H7 (cell line): ENCODE data around the gene FBXO31. TPM values are rescaled to one million over a fixed set of nuclear protein-coding genes. Genes with fewer than 3 reads are reported as not detected.
"Not testable (repeated sequence)": the region's sequence is repeated elsewhere in the genome, so short reads cannot be mapped to it uniquely, and the experiment has no call there.

Experiments used
- DNase-seq: peaks from one replicate; pipeline ENCODE4 v3.0.0; 2012
- H3K27me3 ChIP-seq: 2 replicates; pipeline ENCODE4 v1.6.0; 2011; ENCODE audit warnings: mild to moderate bottlenecking, low read length; ENCODE audit not compliant: control insufficient read depth, insufficient read depth
- H3K36me3 ChIP-seq: replicated peaks from 2 replicates; pipeline ENCODE4 v1.5.1; 2011; ENCODE audit warnings: low read length; ENCODE audit not compliant: control insufficient read depth, insufficient read depth
- H3K4me3 ChIP-seq: 2 replicates; pipeline ENCODE4 v1.5.1; 2011; ENCODE audit warnings: low read depth, mild to moderate bottlenecking, control low read depth, low read length, moderate library complexity; ENCODE audit not compliant: insufficient read depth
- total RNA-seq: library from RNA; depleted of rRNA; stranded (reverse); fragments of >200 nt; shearing (Covaris generic); gene quantifications from 2 replicates; pipeline ENCODE4 v1.2.3, GENCODE V29; 2014

Gene FBXO31
- total RNA-seq, 1 experiment from 2014 or later, result 24.4 TPM

- H3K4me3 ChIP-seq, result no peak overlapping the region
- H3K36me3 ChIP-seq, result no peaks in the 10 kb centered on the region
- no peaks in the 10 kb centered on the region for H3K27me3 ChIP-seq
- no peak for DNase-seq
Observed at GRCh38 chr16:87366930-87367329, 16.6 kb downstream of the FBXO31 start.

DNA sequence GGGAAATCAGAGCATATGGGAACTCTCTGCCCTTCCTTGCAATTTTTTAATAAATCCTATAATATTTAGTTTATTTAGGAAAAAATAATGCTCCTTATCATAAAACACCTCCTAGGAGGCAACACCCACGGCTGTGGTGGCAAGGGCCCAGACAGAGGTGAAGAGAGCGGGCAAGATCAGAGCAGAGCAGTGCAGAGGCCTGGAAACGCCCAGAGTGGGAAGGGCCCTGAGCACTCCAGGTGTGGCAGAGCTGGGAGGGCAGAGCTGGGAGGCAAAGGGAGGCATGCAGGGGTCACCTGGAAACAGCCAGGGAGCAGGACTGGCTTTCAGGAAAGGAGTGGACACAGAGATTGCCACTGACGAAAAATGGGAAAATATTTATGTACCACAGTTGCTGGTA lies 17.3 kb downstream of the FBXO31 start:
- no peak for DNase-seq
- Histone ChIP-seq H3K36me3 (peaks cover 1% of the 10 kb centered on the region; the same call in 1 of the 2 replicates), H3K27me3 (no peaks in the 10 kb centered on the region), H3K4me3 (no peak overlapping the region)

- Histone ChIP-seq H3K4me3 (no peak overlapping the region), H3K27me3 (no peaks in the 10 kb centered on the region), H3K36me3 (peaks cover 2% of the 10 kb centered on the region)
- no peak for DNase-seq
Observed at GRCh38 chr16:87365021-87365713, 18.4 kb downstream of the FBXO31 start.

DNA sequence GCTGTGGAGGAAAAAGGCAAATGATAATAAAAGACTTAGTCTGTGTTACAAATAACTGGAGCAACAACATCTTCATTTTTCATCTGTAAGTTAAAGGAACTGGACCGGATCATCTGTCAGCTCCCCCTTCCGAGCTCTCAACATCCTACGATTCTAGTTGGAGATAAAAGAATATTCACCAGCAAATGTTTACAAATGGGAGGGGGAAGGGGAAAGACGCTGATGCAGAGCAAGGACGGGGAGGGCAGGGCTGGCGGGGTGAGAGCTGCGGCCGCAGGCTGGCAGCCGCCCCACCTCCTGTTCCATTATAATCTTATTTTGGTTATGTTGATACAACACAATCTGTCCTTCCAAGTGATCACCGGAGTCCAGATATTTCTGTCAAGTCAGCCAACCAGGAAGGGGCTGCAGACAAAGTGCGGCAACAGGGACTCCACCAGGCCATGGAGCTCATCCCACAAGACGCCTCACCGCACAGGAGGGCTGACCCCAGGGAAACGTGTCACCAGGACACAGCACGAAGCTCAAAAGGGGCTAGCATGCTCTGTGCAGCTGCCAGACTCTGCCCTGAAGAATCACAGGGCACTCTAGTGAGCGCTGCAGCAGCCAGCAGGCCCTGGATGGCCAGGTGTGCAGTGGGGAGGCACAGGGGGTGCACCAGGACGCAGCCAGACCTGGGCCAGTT lies 19.7 kb downstream of the FBXO31 start:
- peaks cover 3% of the 10 kb centered on the region for H3K36me3 ChIP-seq
- no peak overlapping the region for H3K4me3 ChIP-seq
- H3K27me3 ChIP-seq, result no peaks in the 10 kb centered on the region
- peak; percentile 60 for DNase-seq

DNA sequence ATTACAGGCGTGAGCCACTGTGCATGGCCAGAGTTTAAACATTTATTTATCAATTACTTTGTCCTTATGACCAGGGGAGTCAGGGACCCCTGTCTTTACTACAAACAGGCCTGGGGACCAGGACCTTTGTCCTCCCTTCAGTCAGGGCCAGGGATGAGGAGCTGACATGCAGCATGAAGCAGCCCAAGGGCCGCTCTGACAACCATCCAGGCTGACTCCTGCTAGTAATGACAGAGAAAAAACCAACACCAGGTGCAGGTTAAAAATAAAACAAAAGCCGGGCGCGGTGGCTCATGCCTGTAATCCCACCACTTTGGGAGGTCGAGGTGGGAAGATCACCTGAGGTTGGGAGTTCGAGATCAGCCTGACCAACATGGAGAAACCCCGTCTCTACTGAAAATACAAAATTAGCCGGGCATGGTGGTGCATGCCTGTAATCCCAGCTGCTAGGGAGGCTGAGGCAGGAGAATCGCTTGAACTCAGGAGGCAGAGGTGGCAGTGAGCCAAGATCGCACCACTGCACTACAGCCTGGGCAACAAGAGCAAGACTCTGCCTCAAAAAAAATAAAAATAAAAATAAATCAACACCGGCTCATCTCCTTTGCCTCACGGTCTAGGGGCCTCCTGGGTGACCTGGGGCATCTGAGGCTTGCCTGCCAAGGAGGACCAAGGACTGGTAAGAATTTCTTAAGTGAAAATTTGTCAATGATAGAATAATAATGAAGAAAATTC lies 20.6 kb downstream of the FBXO31 start:
- H3K27me3 ChIP-seq, H3K36me3 ChIP-seq, DNase-seq, H3K4me3 ChIP-seq: not testable (repeated sequence)

DNA sequence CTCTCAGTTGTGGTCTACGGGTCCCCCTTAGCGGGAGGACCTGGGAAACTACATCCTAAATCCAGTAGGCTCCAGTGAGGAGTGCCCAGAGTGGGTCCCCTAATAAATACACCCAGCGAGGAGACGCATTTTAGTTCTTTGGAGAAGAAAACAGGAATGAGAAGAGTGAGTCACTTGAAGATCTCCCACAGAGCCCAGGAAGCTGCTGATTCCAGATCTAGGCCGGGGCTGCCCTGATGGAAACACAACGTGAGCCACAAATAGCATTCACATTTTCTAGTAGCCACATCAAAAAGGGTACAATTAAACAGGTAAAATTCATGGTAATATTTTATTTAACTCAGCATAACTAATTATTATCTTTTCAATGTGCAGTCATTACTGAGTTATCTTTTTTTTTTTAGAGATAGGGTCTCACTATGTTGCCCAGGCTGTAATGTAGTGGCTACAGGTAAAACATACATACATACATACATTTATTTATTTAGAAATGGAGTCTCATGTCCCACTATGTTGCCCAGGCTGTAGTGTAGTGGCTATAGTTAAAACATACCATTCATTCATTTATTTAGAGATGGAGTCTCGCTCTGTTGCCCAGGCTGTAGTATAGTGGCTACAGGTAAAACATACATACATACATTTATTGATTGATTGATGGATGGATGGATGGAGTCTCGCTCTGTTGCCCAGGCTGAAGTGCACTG lies 21.5 kb downstream of the FBXO31 start:
- no peak for DNase-seq
- Histone ChIP-seq H3K36me3 (peaks cover 3% of the 10 kb centered on the region), H3K27me3 (no peaks in the 10 kb centered on the region), H3K4me3 (no peak overlapping the region)

DNA sequence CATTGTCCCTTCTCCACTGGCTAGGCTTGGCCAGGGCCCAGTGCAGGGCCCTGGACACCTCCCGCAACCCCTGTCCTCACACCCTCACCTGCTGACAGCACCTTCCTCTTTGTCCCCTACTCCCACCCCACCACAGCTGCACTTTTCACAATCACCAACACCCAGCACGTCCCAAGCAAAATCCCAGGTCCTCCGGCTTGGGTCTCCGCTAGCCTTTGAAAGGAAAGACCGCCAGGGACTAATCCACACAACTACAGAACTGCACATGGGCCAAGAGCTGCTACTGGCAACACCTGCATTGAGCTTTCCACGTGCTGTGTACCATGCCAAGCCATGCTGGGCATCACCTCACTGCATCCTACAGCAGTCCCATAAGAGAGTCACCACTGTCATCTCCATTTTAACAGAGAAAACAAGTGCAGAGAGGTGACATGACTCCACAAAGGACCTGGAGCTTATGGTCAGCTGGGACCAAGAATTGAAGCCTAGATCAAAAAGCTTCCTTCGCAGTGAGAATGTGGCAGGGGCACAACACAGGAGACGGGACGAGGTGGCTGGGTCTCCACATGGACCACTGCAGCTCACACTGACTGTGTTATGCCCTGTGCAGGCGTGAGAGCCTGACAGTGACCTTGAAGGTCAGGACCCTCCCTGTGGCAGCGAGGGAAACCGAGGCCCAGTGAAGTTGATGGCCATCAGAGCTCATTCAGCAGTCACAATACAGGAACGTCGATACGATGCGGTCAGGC lies 22.5 kb downstream of the FBXO31 start:
- Histone ChIP-seq H3K4me3 (no peak overlapping the region), H3K36me3 (peaks cover 6% of the 10 kb centered on the region), H3K27me3 (no peaks in the 10 kb centered on the region)
- DNase-seq, result no peak

- Histone ChIP-seq H3K36me3 (peaks cover 6% of the 10 kb centered on the region), H3K27me3 (no peaks in the 10 kb centered on the region), H3K4me3 (no peak overlapping the region)
- no peak for DNase-seq
Observed at GRCh38 chr16:87359121-87359520, 24.5 kb downstream of the FBXO31 start.

GRCh38 chr16:87358696-87359095 lies 24.9 kb downstream of the FBXO31 start:
- H3K27me3 ChIP-seq, result no peaks in the 10 kb centered on the region
- DNase-seq, result no peak
- H3K36me3 ChIP-seq, result peaks cover 6% of the 10 kb centered on the region
- H3K4me3 ChIP-seq, result no peak overlapping the region

DNA sequence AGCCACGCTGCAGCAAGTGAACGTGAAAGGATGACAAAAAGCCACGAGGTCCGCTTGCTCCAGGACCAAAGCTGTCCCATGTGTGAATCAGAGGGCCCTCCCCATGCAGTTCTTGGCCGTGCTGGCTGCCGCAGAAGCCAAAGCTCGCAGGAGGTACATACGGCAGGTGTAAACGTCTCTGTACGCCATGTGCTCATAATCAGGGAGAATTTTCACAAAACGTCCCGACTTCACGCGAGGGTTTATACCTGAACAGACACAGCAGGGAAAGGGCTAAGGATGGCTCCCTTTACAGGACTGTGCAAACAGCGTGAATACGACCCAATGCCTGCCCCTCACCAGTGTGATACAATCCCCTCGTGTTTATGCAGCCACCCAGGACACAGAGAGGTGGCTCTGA lies 25.3 kb downstream of the FBXO31 start:
- no peak for DNase-seq
- H3K36me3 ChIP-seq, result peaks cover 6% of the 10 kb centered on the region
- H3K4me3 ChIP-seq, result no peak overlapping the region
- H3K27me3 ChIP-seq, result no peaks in the 10 kb centered on the region

- Histone ChIP-seq H3K36me3 (peaks cover 6% of the 10 kb centered on the region), H3K27me3 (no peaks in the 10 kb centered on the region), H3K4me3 (no peak overlapping the region)
- DNase-seq, result no peak
Observed at GRCh38 chr16:87356491-87356853, 27.1 kb downstream of the FBXO31 start.

GRCh38 chr16:87353613-87354012 lies 30.0 kb downstream of the FBXO31 start:
- DNase-seq, result no peak
- Histone ChIP-seq H3K36me3 (peaks cover 3% of the 10 kb centered on the region), H3K27me3 (no peaks in the 10 kb centered on the region), H3K4me3 (no peak overlapping the region)

DNA sequence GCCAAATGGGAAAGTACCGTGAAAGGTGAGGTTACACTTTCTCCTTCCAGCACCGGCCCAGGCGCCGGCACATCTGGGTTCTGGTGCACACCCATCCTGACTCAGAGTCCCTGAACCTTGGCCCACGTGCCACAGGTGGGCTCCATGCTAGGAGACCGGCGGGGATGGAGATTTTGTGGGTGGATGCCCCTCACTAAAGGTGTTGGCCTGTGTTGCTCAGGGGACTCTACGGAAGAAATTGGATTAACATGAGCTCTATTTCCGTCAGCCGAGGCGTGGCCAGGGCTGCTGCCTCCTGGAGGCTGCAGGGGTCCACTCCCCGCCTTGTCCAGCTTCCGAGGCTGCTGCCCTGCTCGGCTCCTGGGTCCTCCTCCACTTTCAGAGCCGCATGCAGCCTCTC lies 30.8 kb downstream of the FBXO31 start:
- H3K36me3 ChIP-seq, result peaks cover 3% of the 10 kb centered on the region
- peak; percentile 65 for DNase-seq
- H3K4me3 ChIP-seq, result no peak overlapping the region
- no peaks in the 10 kb centered on the region for H3K27me3 ChIP-seq

DNA sequence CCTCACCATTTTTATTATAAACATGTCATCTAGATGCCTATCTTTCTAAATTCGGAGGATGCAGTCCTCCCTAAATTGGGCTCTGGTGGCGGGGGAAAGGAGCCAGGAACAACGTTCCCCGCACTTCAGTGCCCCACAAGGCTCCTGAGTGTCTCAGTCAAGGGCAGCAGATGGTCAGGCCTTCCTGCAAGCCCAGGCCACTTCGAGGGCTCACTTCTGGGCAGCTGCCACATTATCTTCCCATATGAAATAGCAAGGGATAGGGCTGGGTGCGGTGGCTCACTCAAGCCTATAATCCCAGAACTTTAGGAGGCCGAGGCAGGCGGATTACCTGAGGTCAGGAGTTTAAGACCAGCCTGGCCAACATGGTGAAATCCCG lies 32.3 kb downstream of the FBXO31 start:
- Histone ChIP-seq H3K36me3 (no peaks in the 10 kb centered on the region), H3K4me3 (no peak overlapping the region), H3K27me3 (no peaks in the 10 kb centered on the region)

More for the DNA sequence above, 32.3 kb downstream of the FBXO31 start:
- no peak for DNase-seq
